PC-3 (cell line): Measurements from ENCODE around the gene ELN. TPM values are rescaled to one million over a fixed set of nuclear protein-coding genes. Genes with fewer than 3 reads are reported as not detected.

Source experiments
- ATAC-seq: fragments of 200-7000 bp; cut with Tn5 transposase; 2 replicates; pipeline ENCODE4 v1.9.1; 2020; ENCODE audit warnings: mild to moderate bottlenecking, moderate library complexity
- BruUV-seq: library from RNA; stranded (reverse); fragments of 400-500 nt; replicated peaks from 2 replicates; lab custom pipeline; 2021; lab: Mats Ljungman, UMichigan
- CTCF ChIA-PET: fragments of 300-600 bp; sonication (Branson Sonifier 250); formaldehyde crosslinking; loops from one replicate; lab custom pipeline; 2022; ENCODE audit warnings: antibody characterized with exemption; lab: Charles Lee
- POLR2A ChIA-PET: fragments of 300-600 bp; sonication (Branson Sonifier 250); formaldehyde crosslinking; loops from one replicate; lab custom pipeline; 2022; ENCODE audit warnings: antibody characterized with exemption; ENCODE audit not compliant: unreplicated experiment; lab: Charles Lee
- DNase-seq: peaks from one replicate; pipeline ENCODE4 v3.0.0-alpha.2; 2015
- H2AFZ ChIP-seq: fragments of 300-600 bp; sonication (generic); 2 replicates; pipeline ENCODE4 v1.6.0; 2016; ENCODE audit warnings: antibody characterized with exemption, low read length
- H3F3A ChIP-seq: fragments of 300-600 bp; sonication (generic); one replicate; pipeline ENCODE4 v1.6.0; 2017; ENCODE audit warnings: antibody characterized with exemption, low read length, control low read depth, mild to moderate bottlenecking; ENCODE audit not compliant: unreplicated experiment
- H3K27ac ChIP-seq: fragments of 300-600 bp; sonication (generic); 2 replicates; pipeline ENCODE4 v1.5.1; 2016; ENCODE audit warnings: mild to moderate bottlenecking, low read length
- H3K27me3 ChIP-seq: fragments of 300-600 bp; sonication (generic); 2 replicates; pipeline ENCODE4 v1.6.1; 2016; ENCODE audit warnings: low read length, mixed read lengths
- H3K36me3 ChIP-seq: fragments of 300-600 bp; sonication (generic); 2 replicates; pipeline ENCODE4 v1.6.1; 2016; ENCODE audit warnings: low read depth, mixed run types, low read length, mixed read lengths
- H3K4me1 ChIP-seq: fragments of 300-600 bp; sonication (generic); 2 replicates; pipeline ENCODE4 v1.5.1; 2016; ENCODE audit warnings: low read length; ENCODE audit not compliant: insufficient read depth
- H3K4me2 ChIP-seq: fragments of 300-600 bp; sonication (generic); 2 replicates; pipeline ENCODE4 v1.6.0; 2016; ENCODE audit warnings: low read length
- H3K4me3 ChIP-seq: fragments of 300-600 bp; sonication (generic); 2 replicates; pipeline ENCODE4 v1.5.1; 2016; ENCODE audit warnings: mild to moderate bottlenecking, low read length, mixed read lengths
- H3K79me2 ChIP-seq: fragments of 300-600 bp; sonication (generic); 2 replicates; pipeline ENCODE4 v1.6.1; 2017; ENCODE audit warnings: low read length, mixed read lengths
- H3K9ac ChIP-seq: fragments of 300-600 bp; sonication (generic); 2 replicates; pipeline ENCODE4 v1.6.0; 2016; ENCODE audit warnings: mild to moderate bottlenecking, low read length
- H3K9me2 ChIP-seq: fragments of 300-600 bp; sonication (generic); replicated peaks from 2 replicates; pipeline ENCODE4 v1.6.1; 2016; ENCODE audit warnings: mixed run types, low read length, mixed read lengths
- H3K9me3 ChIP-seq: fragments of 300-600 bp; sonication (generic); 2 replicates; pipeline ENCODE4 v1.6.1; 2016; ENCODE audit warnings: low read length, mixed read lengths
- H4K20me1 ChIP-seq: fragments of 300-600 bp; sonication (generic); 2 replicates; pipeline ENCODE4 v1.6.1; 2016; ENCODE audit warnings: low read length, mixed read lengths
- EZH2 ChIP-seq: fragments of 300-600 bp; sonication (generic); IDR thresholded peaks from one replicate; pipeline ENCODE4 v1.6.1; 2017; ENCODE audit warnings: antibody characterized with exemption, mild to moderate bottlenecking, low read length; ENCODE audit not compliant: unreplicated experiment
- EZH2phosphoT487 ChIP-seq: fragments of 300-600 bp; sonication (generic); IDR thresholded peaks from 2 replicates; pipeline ENCODE4 v1.6.1; 2018; ENCODE audit warnings: mild to moderate bottlenecking, antibody characterized with exemption, low read length, borderline replicate concordance
- intact Hi-C: fragments of 100-400 bp; cut with micrococcal nuclease; formaldehyde crosslinking; loops from 2 replicates; pipeline ENCODE4 v1.9.0; 2023
- total RNA-seq: library from RNA; depleted of rRNA; stranded (reverse); fragments of >200 nt; gene quantifications from 2 replicates; pipeline ENCODE4 v1.2.3, GENCODE V29; 2014
- TF ChIP-seq, protein P1 (sequence below): fragments of 300-600 bp; sonication (generic); conservative IDR thresholded peaks from 2 replicates; pipeline ENCODE4 v1.5.1; 2017; ENCODE audit warnings: antibody characterized with exemption, low read depth, mild to moderate bottlenecking, low read length

Gene ELN
- total RNA-seq, 1 experiment from 2014 or later, result 0.07 TPM

- no TSS peak for BruUV-seq
- intact Hi-C loops, result loop anchor here (5.0 kb wide), 1 partner anchor 150 kb away; no protein-coding TSS in a partner anchor
- H3K27me3 ChIP-seq, result no peaks in the 10 kb centered on the region
- H3K4me1 ChIP-seq, result no peaks in the 10 kb centered on the region
- TF ChIP-seq EZH2 (no peak), EZH2phosphoT487 (no peak)
- TF ChIP-seq, protein P1, sequence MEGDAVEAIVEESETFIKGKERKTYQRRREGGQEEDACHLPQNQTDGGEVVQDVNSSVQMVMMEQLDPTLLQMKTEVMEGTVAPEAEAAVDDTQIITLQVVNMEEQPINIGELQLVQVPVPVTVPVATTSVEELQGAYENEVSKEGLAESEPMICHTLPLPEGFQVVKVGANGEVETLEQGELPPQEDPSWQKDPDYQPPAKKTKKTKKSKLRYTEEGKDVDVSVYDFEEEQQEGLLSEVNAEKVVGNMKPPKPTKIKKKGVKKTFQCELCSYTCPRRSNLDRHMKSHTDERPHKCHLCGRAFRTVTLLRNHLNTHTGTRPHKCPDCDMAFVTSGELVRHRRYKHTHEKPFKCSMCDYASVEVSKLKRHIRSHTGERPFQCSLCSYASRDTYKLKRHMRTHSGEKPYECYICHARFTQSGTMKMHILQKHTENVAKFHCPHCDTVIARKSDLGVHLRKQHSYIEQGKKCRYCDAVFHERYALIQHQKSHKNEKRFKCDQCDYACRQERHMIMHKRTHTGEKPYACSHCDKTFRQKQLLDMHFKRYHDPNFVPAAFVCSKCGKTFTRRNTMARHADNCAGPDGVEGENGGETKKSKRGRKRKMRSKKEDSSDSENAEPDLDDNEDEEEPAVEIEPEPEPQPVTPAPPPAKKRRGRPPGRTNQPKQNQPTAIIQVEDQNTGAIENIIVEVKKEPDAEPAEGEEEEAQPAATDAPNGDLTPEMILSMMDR, result peak; percentile 68
- no peak overlapping the region for H3K27ac ChIP-seq
- peak; percentile 94 for ATAC-seq
- CTCF ChIA-PET, result interaction anchor here (0.5 to 1.1 kb wide), 6 partner anchors 8 to 155 kb away, joined by 3 to 5 read pairs (median 3); no protein-coding TSS in a partner anchor
- POLR2A ChIA-PET, result interaction anchor here (0.5 kb wide), 1 partner anchor 212 kb away, joined by 3 read pairs; no protein-coding TSS in a partner anchor
- DNase-seq, result peak; percentile 67
- no peaks in the 10 kb centered on the region for H3K9me3 ChIP-seq
- no peak overlapping the region for H3K4me2 ChIP-seq
- no peaks in the 10 kb centered on the region for H3K79me2 ChIP-seq
- no peak overlapping the region for H2AFZ ChIP-seq
- H3K9ac ChIP-seq, result no peak overlapping the region
- H3K4me3 ChIP-seq, result no peak overlapping the region
- no peaks in the 10 kb centered on the region for H3K36me3 ChIP-seq
- no peaks in the 10 kb centered on the region for H3F3A ChIP-seq
- H4K20me1 ChIP-seq, result no peaks in the 10 kb centered on the region
- H3K9me2 ChIP-seq, result no peaks in the 10 kb centered on the region
Measured at GRCh38 chr7:74051629-74052410, 23.8 kb downstream of the ELN start.

DNA sequence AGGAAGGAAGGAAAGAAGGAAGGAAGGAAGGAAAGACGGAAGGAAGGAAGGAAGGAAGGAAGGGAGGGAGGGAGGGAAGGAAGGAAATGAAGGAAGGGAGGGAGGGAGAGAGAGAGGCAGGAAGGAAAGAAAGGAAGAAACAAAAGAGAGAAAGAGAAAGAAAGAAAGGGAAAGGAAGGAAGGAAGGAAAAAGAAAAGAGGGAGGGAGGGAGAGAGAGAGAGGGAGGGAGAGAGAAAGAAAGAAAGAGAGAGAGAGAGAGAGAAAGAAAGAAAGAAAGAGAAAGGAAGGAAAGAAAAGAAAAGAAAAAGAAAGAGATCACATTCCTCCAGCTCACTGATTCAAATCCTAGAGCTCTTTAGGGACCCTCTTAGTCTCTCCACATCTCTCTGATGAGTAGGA is 24.7 kb downstream of the ELN start:
- ChIA-PET POLR2A (interaction anchor here (0.6 kb wide), 1 partner anchor 26 kb away, joined by 3 read pairs; no protein-coding TSS in a partner anchor), CTCF (interaction anchor here (0.6 to 1.1 kb wide), 3 partner anchors 27 to 154 kb away, joined by 3 to 4 read pairs (median 3); no protein-coding TSS in a partner anchor)
- Histone ChIP-seq H3K79me2 (no peaks in the 10 kb centered on the region), H3K27ac (no peak overlapping the region), H3K36me3 (no peaks in the 10 kb centered on the region), H4K20me1 (no peaks in the 10 kb centered on the region), H3K9me3 (no peaks in the 10 kb centered on the region), H3K4me2 (no peak overlapping the region), H3F3A (no peaks in the 10 kb centered on the region), H3K9ac (no peak overlapping the region), H3K4me1 (no peaks in the 10 kb centered on the region), H3K4me3 (no peak overlapping the region), H3K9me2 (no peaks in the 10 kb centered on the region), H2AFZ (no peak overlapping the region), H3K27me3 (no peaks in the 10 kb centered on the region)
- ATAC-seq (no peak), DNase-seq (no peak)
- TF ChIP-seq, protein P1, result no peak
- TF ChIP-seq EZH2 (no peak), EZH2phosphoT487 (no peak)
- intact Hi-C loops, result loop anchor here (5.0 kb wide), 1 partner anchor 150 kb away; no protein-coding TSS in a partner anchor
- no TSS peak for BruUV-seq
